ENCODE results near the gene SLC15A2. TPM values are rescaled to one million over a fixed set of nuclear protein-coding genes. Genes with fewer than 3 reads are reported as not detected.

Gene SLC15A2
- total and polyA plus RNA-seq, 4 donors = 8.5 to 48.2 (median 29.1) TPM

GRCh38 chr3:121870717-121871116 is 23.5 kb upstream of the SLC15A2 start:
- Histone ChIP-seq H3K4me1 (ENCODE audit: control insufficient read depth in 5 of 5, insufficient read depth in 5 of 5, low read length in 5 of 5) (no peaks in the 10 kb centered on the region), H3K9me3 (ENCODE audit: control insufficient read depth in 4 of 4, insufficient read depth in 3 of 4, low read length in 3 of 4) (no peaks in the 10 kb centered on the region), H3K27ac (ENCODE audit: low read depth in 1 of 2, low read length in 1 of 2) (no peak overlapping the region), H3K9ac (ENCODE audit: insufficient read depth in 1 of 2, low read length in 2 of 2) (no peak overlapping the region), H3K4me3 (no peak overlapping the region), H3K27me3 (ENCODE audit: control insufficient read depth in 3 of 3, insufficient read depth in 3 of 3, low read length in 2 of 3) (no peaks in the 10 kb centered on the region), H3K36me3 (ENCODE audit: control insufficient read depth in 4 of 4, insufficient read depth in 4 of 4, low read length in 4 of 4) (no peaks in the 10 kb centered on the region)
- DNase-seq (no peak), ATAC-seq (ENCODE audit: insufficient read depth, low FRiP score) (no peak)
- no peak for TF ChIP-seq CTCF (IDR thresholded peaks at IDR 0.05; ENCODE audit: control extremely low read depth, extremely low read depth)

GRCh38 chr3:121871430-121871829 is 22.8 kb upstream of the SLC15A2 start:
- Histone ChIP-seq H3K4me3 (no peak overlapping the region), H3K9ac (ENCODE audit: insufficient read depth in 1 of 2, low read length in 2 of 2) (no peak overlapping the region), H3K27me3 (ENCODE audit: control insufficient read depth in 3 of 3, insufficient read depth in 3 of 3, low read length in 2 of 3) (no peaks in the 10 kb centered on the region), H3K27ac (ENCODE audit: low read depth in 1 of 2, low read length in 1 of 2) (no peak overlapping the region), H3K4me1 (ENCODE audit: control insufficient read depth in 5 of 5, insufficient read depth in 5 of 5, low read length in 5 of 5) (no peaks in the 10 kb centered on the region), H3K9me3 (ENCODE audit: control insufficient read depth in 4 of 4, insufficient read depth in 3 of 4, low read length in 3 of 4) (no peaks in the 10 kb centered on the region), H3K36me3 (ENCODE audit: control insufficient read depth in 4 of 4, insufficient read depth in 4 of 4, low read length in 4 of 4) (no peaks in the 10 kb centered on the region)
- 28 to 55% methylated on average over 1 of the region's 1 CpG for WGBS, 2 donors
- no peak for TF ChIP-seq CTCF (IDR thresholded peaks at IDR 0.05; ENCODE audit: control extremely low read depth, extremely low read depth)
- ATAC-seq (ENCODE audit: insufficient read depth, low FRiP score) (no peak), DNase-seq (no peak)

GRCh38 chr3:121878411-121878810 is 15.8 kb upstream of the SLC15A2 start:
- H3K36me3 ChIP-seq (ENCODE audit: control insufficient read depth in 4 of 4, insufficient read depth in 4 of 4, low read length in 4 of 4) = no peaks in the 10 kb centered on the region
- H3K9ac ChIP-seq (ENCODE audit: insufficient read depth in 1 of 2, low read length in 2 of 2) = no peak overlapping the region
- 90 to 98% methylated on average over 1 of the region's 1 CpG for WGBS, 2 donors
- no peaks in the 10 kb centered on the region for H3K9me3 ChIP-seq (ENCODE audit: control insufficient read depth in 4 of 4, insufficient read depth in 3 of 4, low read length in 3 of 4)
- no peak for DNase-seq
- no peaks in the 10 kb centered on the region for H3K27me3 ChIP-seq (ENCODE audit: control insufficient read depth in 3 of 3, insufficient read depth in 3 of 3, low read length in 2 of 3)
- H3K4me1 ChIP-seq (ENCODE audit: control insufficient read depth in 5 of 5, insufficient read depth in 5 of 5, low read length in 5 of 5) = no peaks in the 10 kb centered on the region
- H3K4me3 ChIP-seq = no peak overlapping the region
- no peak for TF ChIP-seq CTCF (IDR thresholded peaks at IDR 0.05; ENCODE audit: control extremely low read depth, extremely low read depth)
- no peak for ATAC-seq (ENCODE audit: insufficient read depth, low FRiP score)
- no peak overlapping the region for H3K27ac ChIP-seq (ENCODE audit: low read depth in 1 of 2, low read length in 1 of 2)

DNA sequence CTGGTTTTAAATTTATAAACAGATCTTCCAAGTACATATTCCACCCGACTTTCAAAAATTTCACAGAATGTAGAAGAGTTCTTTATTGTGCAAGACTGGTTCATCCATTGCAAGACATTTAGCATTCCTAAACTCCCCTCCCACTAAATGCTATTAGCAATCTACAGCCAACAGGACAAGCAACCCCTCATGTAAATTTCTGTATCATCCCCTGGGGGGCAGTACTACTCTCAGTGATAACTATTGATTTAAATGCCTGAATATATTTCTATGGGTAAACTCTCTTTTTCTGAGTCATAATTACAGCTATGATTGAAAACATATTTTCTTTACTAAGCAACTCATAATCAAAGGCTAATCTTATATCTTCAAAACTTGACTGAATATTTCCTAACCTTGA is 10.7 kb upstream of the SLC15A2 start:
- no peak overlapping the region for H3K27ac ChIP-seq (ENCODE audit: low read depth in 1 of 2, low read length in 1 of 2)
- WGBS, 2 donors = 42 to 55% methylated on average over 1 of the region's 1 CpG
- ATAC-seq (ENCODE audit: insufficient read depth, low FRiP score) (no peak), DNase-seq (peak in 2 of 3 donors; percentile 5 to 11)
- no peak overlapping the region for H3K4me3 ChIP-seq
- no peaks in the 10 kb centered on the region for H3K36me3 ChIP-seq (ENCODE audit: control insufficient read depth in 4 of 4, insufficient read depth in 4 of 4, low read length in 4 of 4)
- H3K27me3 ChIP-seq (ENCODE audit: control insufficient read depth in 3 of 3, insufficient read depth in 3 of 3, low read length in 2 of 3) = no peaks in the 10 kb centered on the region
- H3K9me3 ChIP-seq (ENCODE audit: control insufficient read depth in 4 of 4, insufficient read depth in 3 of 4, low read length in 3 of 4) = no peaks in the 10 kb centered on the region
- no peaks in the 10 kb centered on the region for H3K4me1 ChIP-seq (ENCODE audit: control insufficient read depth in 5 of 5, insufficient read depth in 5 of 5, low read length in 5 of 5)
- H3K9ac ChIP-seq (ENCODE audit: insufficient read depth in 1 of 2, low read length in 2 of 2) = no peak overlapping the region
- TF ChIP-seq CTCF (IDR thresholded peaks at IDR 0.05; ENCODE audit: control extremely low read depth, extremely low read depth) = peak; percentile 1

Measured in lung (tissue), 12 donors.